Lower lobe of right lung (tissue), 2 donors: ENCODE results near the gene GNAQ. TPM values are rescaled to one million over a fixed set of nuclear protein-coding genes. Genes with fewer than 3 reads are reported as not detected.
A peak's percentile ranks its signal among the peaks of the same experiment; 100 is the strongest.

Experiments
- ATAC-seq, 2 donors: fragments of 200-7000 bp; cut with Tn5 transposase; one replicate each; pipeline ENCODE4 v1.9.1; 2020 to 2022; ENCODE audit warnings: mild to moderate bottlenecking in 2 of 2, moderate library complexity in 2 of 2
- DNase-seq: peaks from one replicate; pipeline ENCODE4 v3.0.0-alpha.2; 2020
- H3K27ac ChIP-seq: fragments of 200-600 bp; one replicate; pipeline ENCODE4 v1.8.0; 2022
- H3K27me3 ChIP-seq: fragments of 200-600 bp; one replicate; pipeline ENCODE4 v1.8.0; 2022; ENCODE audit warnings: low read depth
- H3K36me3 ChIP-seq: fragments of 200-600 bp; one replicate; pipeline ENCODE4 v1.8.0; 2022; ENCODE audit warnings: mild to moderate bottlenecking
- H3K4me1 ChIP-seq: fragments of 200-600 bp; one replicate; pipeline ENCODE4 v1.8.0; 2022
- H3K4me3 ChIP-seq: fragments of 200-600 bp; one replicate; pipeline ENCODE4 v1.8.0; 2022; ENCODE audit warnings: mild to moderate bottlenecking
- H3K9me3 ChIP-seq: fragments of 200-600 bp; one replicate; pipeline ENCODE4 v1.8.0; 2022
- CTCF ChIP-seq: fragments of 200-600 bp; IDR thresholded peaks from one replicate; pipeline ENCODE4 v1.8.0; 2022; ENCODE audit warnings: antibody characterized with exemption, mild to moderate bottlenecking
- intact Hi-C: fragments of 100-400 bp; cut with DNase I; formaldehyde crosslinking; loops from one replicate; pipeline ENCODE4 v1.11.0; 2022
- total RNA-seq: library from RNA; stranded (reverse); fragmentation: NEBNext Ultra II Directional; extraction: Animal tissue kit (Norgen Biotek cat#: 25700); gene quantifications from one replicate; pipeline ENCODE4 v1.2.1, GENCODE V29; 2021
- donor health status: DM: no; HTN: yes; CAD: no; lungs with severe emphysema.

Gene GNAQ
- total RNA-seq, 1 donor from 2014 or later, result 130 TPM

GRCh38 chr9:77679661-77680368, 351.8 kb downstream of the GNAQ start:
- Histone ChIP-seq H3K36me3 (no peaks in the 10 kb centered on the region), H3K4me1 (peaks cover 8% of the 10 kb centered on the region), H3K9me3 (no peaks in the 10 kb centered on the region), H3K27me3 (no peaks in the 10 kb centered on the region), H3K4me3 (no peak overlapping the region), H3K27ac (no peak overlapping the region)
- ATAC-seq, result no peak
- TF ChIP-seq CTCF, result no peak
- no peak for DNase-seq
- intact Hi-C loops, result no loop called here

- Histone ChIP-seq H3K36me3 (no peaks in the 10 kb centered on the region), H3K27ac (no peak overlapping the region), H3K4me3 (no peak overlapping the region), H3K9me3 (no peaks in the 10 kb centered on the region), H3K4me1 (peaks cover 8% of the 10 kb centered on the region), H3K27me3 (no peaks in the 10 kb centered on the region)
- no peak for TF ChIP-seq CTCF
- intact Hi-C loops, result no loop called here
- DNase-seq (no peak), ATAC-seq (peak; percentile 64 to 65)
Observed at GRCh38 chr9:77679088-77679487, 352.5 kb downstream of the GNAQ start.

- no peak for DNase-seq
- peaks cover 8% of the 10 kb centered on the region for H3K4me1 ChIP-seq
- no peak for ATAC-seq
- TF ChIP-seq CTCF, result no peak
- intact Hi-C loops, result no loop called here
- H3K9me3 ChIP-seq, result no peaks in the 10 kb centered on the region
- no peaks in the 10 kb centered on the region for H3K36me3 ChIP-seq
- H3K27ac ChIP-seq, result no peak overlapping the region
- H3K27me3 ChIP-seq, result no peaks in the 10 kb centered on the region
- no peak overlapping the region for H3K4me3 ChIP-seq
Observed at GRCh38 chr9:77677957-77678535, 353.6 kb downstream of the GNAQ start.

- ATAC-seq (no peak), DNase-seq (no peak)
- H3K27me3 ChIP-seq, result no peaks in the 10 kb centered on the region
- H3K4me3 ChIP-seq, result no peak overlapping the region
- no peaks in the 10 kb centered on the region for H3K36me3 ChIP-seq
- intact Hi-C loops, result no loop called here
- no peak for TF ChIP-seq CTCF
- H3K9me3 ChIP-seq, result no peaks in the 10 kb centered on the region
- peaks cover 8% of the 10 kb centered on the region for H3K4me1 ChIP-seq
- H3K27ac ChIP-seq, result no peak overlapping the region
Observed at GRCh38 chr9:77677397-77677796, 354.2 kb downstream of the GNAQ start.

GRCh38 chr9:77673941-77674791, 357.4 kb downstream of the GNAQ start:
- Histone ChIP-seq H3K27me3 (no peaks in the 10 kb centered on the region), H3K4me3 (no peak overlapping the region), H3K27ac (no peak overlapping the region), H3K36me3 (no peaks in the 10 kb centered on the region), H3K4me1 (peaks cover 5% of the 10 kb centered on the region), H3K9me3 (no peaks in the 10 kb centered on the region)
- DNase-seq, result no peak
- peak in 1 of 2 donors; percentile 30 for ATAC-seq
- intact Hi-C loops, result no loop called here
- TF ChIP-seq CTCF, result no peak
